Omental fat pad (tissue), 4 donors: ENCODE data around the gene LRRC14B. TPM values are rescaled to one million over a fixed set of nuclear protein-coding genes. Genes with fewer than 3 reads are reported as not detected.
"Not testable (repeated sequence)": the region's sequence is repeated elsewhere in the genome, so short reads cannot be mapped to it uniquely, and the experiment has no call there.

Source experiments
- ATAC-seq: fragments of 150-250 bp; one replicate; pipeline ENCODE4 v1.9.1; 2016; ENCODE audit warnings: mild to moderate bottlenecking, moderate library complexity; ENCODE audit not compliant: low FRiP score
- DNase-seq: peaks from one replicate; pipeline ENCODE4 v3.0.0-alpha.2; 2019; ENCODE audit warnings: low spot score
- small RNA-seq: library from RNA; depleted of rRNA; stranded (forward); fragments of <200 nt; gene quantifications from one replicate; pipeline ENCODE3, GENCODE V24; 2016
- total RNA-seq, 4 donors: library from RNA; depleted of rRNA; stranded (reverse); fragments of >200 nt; gene quantifications; one replicate each; pipeline ENCODE4 v1.1.0, GENCODE V29; 2016
- TF ChIP-seq, protein P1 (sequence below), 3 donors: fragments of 450-650 bp; IDR thresholded peaks; one replicate each; pipeline ENCODE4 v1.5.1; 2016 to 2017; ENCODE audit warnings: antibody characterized with exemption in 3 of 3, mild to moderate bottlenecking in 3 of 3, moderate library complexity in 2 of 3

Gene LRRC14B
- total RNA-seq, 4 donors from 2014 or later: not detected

- DNase-seq (no peak), ATAC-seq (no peak)
- TF ChIP-seq, protein P1, sequence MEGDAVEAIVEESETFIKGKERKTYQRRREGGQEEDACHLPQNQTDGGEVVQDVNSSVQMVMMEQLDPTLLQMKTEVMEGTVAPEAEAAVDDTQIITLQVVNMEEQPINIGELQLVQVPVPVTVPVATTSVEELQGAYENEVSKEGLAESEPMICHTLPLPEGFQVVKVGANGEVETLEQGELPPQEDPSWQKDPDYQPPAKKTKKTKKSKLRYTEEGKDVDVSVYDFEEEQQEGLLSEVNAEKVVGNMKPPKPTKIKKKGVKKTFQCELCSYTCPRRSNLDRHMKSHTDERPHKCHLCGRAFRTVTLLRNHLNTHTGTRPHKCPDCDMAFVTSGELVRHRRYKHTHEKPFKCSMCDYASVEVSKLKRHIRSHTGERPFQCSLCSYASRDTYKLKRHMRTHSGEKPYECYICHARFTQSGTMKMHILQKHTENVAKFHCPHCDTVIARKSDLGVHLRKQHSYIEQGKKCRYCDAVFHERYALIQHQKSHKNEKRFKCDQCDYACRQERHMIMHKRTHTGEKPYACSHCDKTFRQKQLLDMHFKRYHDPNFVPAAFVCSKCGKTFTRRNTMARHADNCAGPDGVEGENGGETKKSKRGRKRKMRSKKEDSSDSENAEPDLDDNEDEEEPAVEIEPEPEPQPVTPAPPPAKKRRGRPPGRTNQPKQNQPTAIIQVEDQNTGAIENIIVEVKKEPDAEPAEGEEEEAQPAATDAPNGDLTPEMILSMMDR (IDR thresholded peaks at IDR 0.05): no peak
Observed at GRCh38 chr5:234450-234849, 43.2 kb downstream of the LRRC14B start.

- DNase-seq, ATAC-seq: not testable (repeated sequence)
Observed at GRCh38 chr5:235527-235926, 44.2 kb downstream of the LRRC14B start.

GRCh38 chr5:237931-238330 is 46.6 kb downstream of the LRRC14B start:
- ATAC-seq, DNase-seq: not testable (repeated sequence)

DNA sequence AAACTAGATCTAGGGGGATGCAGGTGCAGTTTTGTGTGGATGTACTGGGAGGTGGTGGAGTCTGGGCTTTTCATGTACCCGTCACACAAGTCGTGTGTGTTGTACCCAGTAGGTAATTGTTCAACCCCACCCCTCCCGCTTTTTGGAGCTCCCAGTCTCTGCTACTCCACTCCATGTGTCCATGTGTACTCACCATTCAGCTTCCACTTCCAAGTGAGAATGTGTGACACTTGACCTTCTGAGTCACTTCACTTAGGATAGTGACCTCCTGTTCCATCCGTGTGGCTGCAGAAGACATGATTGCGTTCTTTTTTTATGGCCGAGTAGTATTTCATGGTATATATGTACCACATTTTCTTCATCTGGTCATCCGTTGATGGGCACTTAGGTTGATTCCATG is 49.3 kb downstream of the LRRC14B start:
- DNase-seq, ATAC-seq: not testable (repeated sequence)

DNA sequence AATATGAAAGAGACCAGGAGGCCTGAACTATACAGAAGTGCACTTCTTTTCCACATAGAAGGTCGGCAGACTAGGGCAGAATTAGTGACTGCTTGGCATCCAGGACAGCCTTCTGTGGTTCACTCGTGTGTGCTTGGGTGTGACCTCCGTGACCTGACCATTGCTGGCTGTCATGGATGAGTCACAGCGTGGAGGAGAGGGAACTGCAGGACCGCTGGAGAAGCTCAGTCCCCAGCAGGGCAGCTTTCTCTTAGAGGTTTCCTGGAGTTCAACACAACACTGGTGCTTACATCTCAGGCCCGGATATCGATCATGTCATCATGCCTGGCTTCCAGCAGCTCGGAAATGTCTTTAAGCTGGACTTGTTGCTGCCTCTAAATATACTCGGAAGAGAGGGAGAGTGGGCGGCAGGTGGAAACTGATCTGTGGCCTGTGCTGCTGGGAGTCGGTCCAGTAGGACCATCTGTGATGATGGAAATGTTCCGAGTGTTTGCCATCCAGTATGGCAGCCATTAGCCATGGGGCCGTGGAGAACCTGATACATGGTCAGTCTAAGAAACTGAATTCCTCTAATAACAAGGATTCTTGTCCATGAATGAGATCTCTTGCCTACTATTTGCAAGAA is 49.9 kb downstream of the LRRC14B start:
- not testable (repeated sequence) for DNase-seq, ATAC-seq

DNA sequence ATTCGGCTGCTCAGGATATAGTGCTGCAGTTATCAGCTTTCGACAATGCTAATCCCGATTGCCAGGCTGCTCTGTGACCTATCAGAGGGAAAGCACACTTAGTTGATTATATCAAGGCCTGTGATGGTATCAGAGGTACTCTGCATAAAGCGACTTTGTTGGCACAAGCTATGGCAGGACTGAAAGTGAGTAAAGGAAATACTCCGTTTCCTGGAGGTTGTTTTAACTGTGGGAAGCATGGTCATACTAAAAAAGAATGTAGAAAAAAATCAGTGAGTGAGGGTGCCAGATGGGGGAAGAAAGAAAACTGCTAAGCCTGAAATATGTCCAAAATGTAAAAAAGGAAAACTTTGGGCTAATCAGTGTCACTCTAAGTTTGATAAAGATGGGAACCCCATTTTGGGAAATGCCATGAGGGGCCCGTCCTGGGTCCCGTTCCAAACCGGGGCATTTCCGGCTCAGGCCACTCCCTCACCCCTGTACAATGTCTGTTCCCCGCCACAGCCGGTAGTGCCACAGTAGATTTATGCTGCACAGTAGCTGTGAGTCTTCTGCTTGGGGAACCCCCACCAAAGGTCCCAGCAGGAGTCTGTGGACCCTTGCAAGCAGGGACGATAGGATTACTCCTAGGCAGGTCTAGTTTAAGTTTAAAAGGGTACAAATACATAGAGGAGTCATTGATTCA is 52.5 kb downstream of the LRRC14B start:
- not testable (repeated sequence) for DNase-seq, ATAC-seq

DNA sequence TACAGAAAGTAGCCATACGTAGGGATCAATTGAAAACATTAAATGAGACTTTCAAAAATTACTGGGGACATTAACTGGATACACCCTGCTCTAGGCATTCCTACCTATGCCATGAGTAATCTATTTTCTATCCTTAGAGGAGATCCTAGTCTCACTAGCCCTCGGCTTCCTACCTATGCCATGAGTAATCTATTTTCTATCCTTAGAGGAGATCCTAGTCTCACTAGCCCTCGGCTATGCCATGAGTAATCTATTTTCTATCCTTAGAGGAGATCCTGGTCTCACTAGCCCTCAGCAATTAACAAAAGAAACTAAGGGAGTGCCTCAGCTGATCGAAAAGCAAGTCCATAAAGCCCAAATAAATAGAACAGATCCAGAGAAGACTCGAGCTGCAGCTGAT is 54.4 kb downstream of the LRRC14B start:
- DNase-seq, ATAC-seq: not testable (repeated sequence)

Small RNAs within 50 kb of the gene (small RNA-seq; reads per million reads assigned to genes)
- gene RF00019: not detected

Other genes with a start within 250 kb of the LRRC14B start
- under 1 TPM in 3 of 4 donors, not detected in 1; 0.44 to 0.65 (median 0.60) TPM for gene PLEKHG4B, start 99.3 kb upstream of the LRRC14B start, total RNA-seq
- gene CCDC127, start 26.7 kb downstream of the LRRC14B start, total RNA-seq: 10 to 100 TPM in 1 of 4 donors, 1 to 10 TPM in 3; 4.7 to 10.6 (median 5.5) TPM
- 10 to 100 TPM; 76.5 to 92.8 (median 83.0) TPM for gene SDHA, start 26.8 kb downstream of the LRRC14B start, total RNA-seq
- gene PDCD6, start 80.2 kb downstream of the LRRC14B start, total RNA-seq: 10 to 100 TPM; 69.0 to 92.2 (median 78.3) TPM
- gene AHRR, start 130.2 kb downstream of the LRRC14B start, total RNA-seq: 1 to 10 TPM in 2 of 4 donors, under 1 TPM in 2; 0.25 to 2.2 (median 1.6) TPM